Prostate gland (tissue), 2 donors: ENCODE results near the gene MAD1L1. TPM values are rescaled to one million over a fixed set of nuclear protein-coding genes. Genes with fewer than 3 reads are reported as not detected.

Experiments
- DNase-seq: peaks from one replicate; pipeline ENCODE4 v3.0.0-alpha.2; 2019; ENCODE audit warnings: low spot score
- H3K27ac ChIP-seq, 2 donors: fragments of 200-600 bp; sonication (generic); 2 replicates each; pipeline ENCODE4 v1.5.1; 2017 to 2019
- H3K27me3 ChIP-seq: fragments of 200-600 bp; sonication (generic); replicated peaks from 2 replicates; pipeline ENCODE4 v1.5.1; 2019; ENCODE audit not compliant: insufficient read depth
- H3K36me3 ChIP-seq, 2 donors: fragments of 200-600 bp; sonication (generic); 1 replicate in 1 of 2; 2 replicates in 1 of 2; pipeline versions ENCODE4 v1.5.1 to v1.8.1; 2017 to 2019
- H3K4me1 ChIP-seq: fragments of 200-600 bp; sonication (generic); replicated peaks from 2 replicates; pipeline ENCODE4 v1.5.1; 2019
- H3K4me3 ChIP-seq, 2 donors: fragments of 200-600 bp; sonication (generic); 2 replicates each; pipeline ENCODE4 v1.5.1; 2017 to 2019
- H3K9me3 ChIP-seq: fragments of 200-600 bp; sonication (generic); 2 replicates; pipeline ENCODE4 v1.5.1; 2017
- CTCF ChIP-seq, 4 experiments: fragments of 200-600 bp in 2 of 4; fragments of 450-650 bp in 2 of 4; sonication (generic) in 2 of 4; IDR thresholded peaks; 1 replicate in 3 of 4; 2 replicates in 1 of 4; pipeline ENCODE4 v1.5.1; 2016 to 2019; ENCODE audit warnings: antibody characterized with exemption in 4 of 4, mild to moderate bottlenecking in 2 of 4, moderate library complexity in 2 of 4
- POLR2A ChIP-seq: fragments of 450-650 bp; IDR thresholded peaks from one replicate; pipeline ENCODE4 v1.6.1; 2016; ENCODE audit warnings: antibody characterized with exemption, mild to moderate bottlenecking
- POLR2AphosphoS5 ChIP-seq: sonication (generic); formaldehyde crosslinking; IDR thresholded peaks from one replicate; pipeline ENCODE4 v1.6.1; 2017; ENCODE audit warnings: antibody characterized with exemption
- WGBS: methylation state at CpG from one replicate; pipeline ENCODE4 v1.1.5; 2018; 5-methylcytosine and 5-hydroxymethylcytosine counted together
- intact Hi-C: fragments of 100-400 bp; cut with DNase I; formaldehyde crosslinking; loops from one replicate; pipeline ENCODE4 v1.14.2; 2022
- total RNA-seq, 2 donors: library from RNA; depleted of rRNA; stranded (reverse); fragments of >200 nt; gene quantifications; one replicate each; pipeline ENCODE4 v1.1.0, GENCODE V29; 2016

MAD1L1 gene
- total RNA-seq, 2 donors from 2014 or later = 79.3 to 91.9 TPM

- Histone ChIP-seq H3K27me3 (no peaks in the 10 kb centered on the region), H3K27ac (no peak overlapping the region), H3K9me3 (no peaks in the 10 kb centered on the region), H3K4me1 (no peaks in the 10 kb centered on the region), H3K4me3 (no peak overlapping the region), H3K36me3 (no peaks in the 10 kb centered on the region)
- DNase-seq = no peak
- intact Hi-C loops = no loop called here
- TF ChIP-seq POLR2AphosphoS5 = no peak
- no peak for TF ChIP-seq CTCF (IDR thresholded peaks at IDR 0.05)
- no peak for TF ChIP-seq POLR2A
- 93% methylated on average over 18 of the region's 18 CpGs for WGBS
These were observed 106.8 kb downstream of the MAD1L1 start for GRCh38 chr7:2125931-2126330.

- Histone ChIP-seq H3K27me3 (no peaks in the 10 kb centered on the region), H3K9me3 (no peaks in the 10 kb centered on the region), H3K27ac (no peak overlapping the region), H3K4me3 (no peak overlapping the region), H3K4me1 (no peaks in the 10 kb centered on the region), H3K36me3 (no peaks in the 10 kb centered on the region)
- TF ChIP-seq POLR2AphosphoS5 (no peak), POLR2A (no peak), CTCF (IDR thresholded peaks at IDR 0.05) (no peak)
- WGBS = 74% methylated on average over 22 of the region's 25 CpGs
- DNase-seq = no peak
- intact Hi-C loops = no loop called here
These were observed 108.0 kb downstream of the MAD1L1 start for GRCh38 chr7:2124604-2125345.

GRCh38 chr7:2123916-2124315 is 108.8 kb downstream of the MAD1L1 start:
- DNase-seq = no peak
- Histone ChIP-seq H3K27me3 (no peaks in the 10 kb centered on the region), H3K4me3 (no peak overlapping the region), H3K9me3 (no peaks in the 10 kb centered on the region), H3K36me3 (no peaks in the 10 kb centered on the region), H3K27ac (no peak overlapping the region), H3K4me1 (no peaks in the 10 kb centered on the region)
- whole genome bisulfite sequencing = 92% methylated on average over 14 of the region's 14 CpGs
- TF ChIP-seq POLR2AphosphoS5 (no peak), CTCF (IDR thresholded peaks at IDR 0.05) (no peak), POLR2A (no peak)
- intact Hi-C loops = no loop called here

- Histone ChIP-seq H3K27ac (no peak overlapping the region), H3K4me3 (no peak overlapping the region), H3K9me3 (no peaks in the 10 kb centered on the region), H3K36me3 (no peaks in the 10 kb centered on the region), H3K27me3 (no peaks in the 10 kb centered on the region), H3K4me1 (no peaks in the 10 kb centered on the region)
- WGBS = 89% methylated on average over 25 of the region's 25 CpGs
- no peak for TF ChIP-seq CTCF (IDR thresholded peaks at IDR 0.05)
- no peak for DNase-seq
- intact Hi-C loops = no loop called here
These were observed 109.4 kb downstream of the MAD1L1 start for GRCh38 chr7:2123360-2123759.

- TF ChIP-seq POLR2AphosphoS5 (no peak), CTCF (IDR thresholded peaks at IDR 0.05) (no peak), POLR2A (no peak)
- Histone ChIP-seq H3K36me3 (no peaks in the 10 kb centered on the region), H3K9me3 (no peaks in the 10 kb centered on the region), H3K27ac (no peak overlapping the region), H3K27me3 (no peaks in the 10 kb centered on the region), H3K4me1 (no peaks in the 10 kb centered on the region), H3K4me3 (no peak overlapping the region)
- WGBS = 95% methylated on average over 16 of the region's 16 CpGs
- intact Hi-C loops = no loop called here
- no peak for DNase-seq
These were observed 110.1 kb downstream of the MAD1L1 start for GRCh38 chr7:2122651-2123050.
